GM12878 (cell line): ENCODE results near the gene SNX17.

ENCODE experiments used
- JUNB ChIP-seq: IDR thresholded peaks from 2 replicates; pipeline ENCODE4 v1.6.1; 2016; ENCODE audit warnings: antibody characterized with exemption, mild to moderate bottlenecking
- TF ChIP-seq, protein P1 (sequence below), 3 experiments: IDR thresholded peaks in 2 of 3; conservative IDR thresholded peaks in 1 of 3; 2 replicates each; pipeline ENCODE4 v1.5.1; 2011; ENCODE audit warnings: low read depth in 3 of 3, low read length in 3 of 3, mild to moderate bottlenecking in 3 of 3, control low read depth in 2 of 3, moderate library complexity in 2 of 3, inconsistent platforms in 1 of 3, mixed read lengths in 1 of 3; ENCODE audit not compliant: control insufficient read depth in 2 of 3, insufficient read depth in 1 of 3; ENCODE audit errors: extremely low read depth in 1 of 3
- TF ChIP-seq, protein P2 (sequence below): IDR thresholded peaks from 2 replicates; pipeline ENCODE4 v1.6.1; 2012; ENCODE audit warnings: low read depth, low read length, improper control_type of control experiment
- TF ChIP-seq, protein P3 (sequence below): fragments of 450-650 bp; IDR thresholded peaks from 2 replicates; pipeline ENCODE4 v1.6.1; 2014; ENCODE audit warnings: mild to moderate bottlenecking

DNA sequence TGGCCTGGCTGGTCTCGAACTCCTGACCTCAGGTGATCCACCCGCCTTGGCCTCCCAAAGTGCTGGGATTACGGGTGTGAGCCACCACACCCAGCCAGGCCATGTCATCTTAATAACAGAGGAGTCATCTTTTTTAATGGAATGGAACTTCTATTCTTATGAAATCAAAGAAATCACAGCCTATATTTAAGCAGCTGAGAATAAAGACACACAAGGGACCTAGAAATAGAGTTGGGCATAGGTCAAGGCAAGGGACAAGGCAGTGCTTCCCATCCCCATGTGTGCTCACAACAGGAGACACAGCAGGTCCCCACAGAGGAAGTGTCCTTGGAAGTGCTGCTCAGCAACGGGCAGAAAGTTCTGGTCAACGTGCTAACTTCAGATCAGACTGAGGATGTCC, 3.2 kb downstream of the SNX17 start:
- TF ChIP-seq, protein P1, sequence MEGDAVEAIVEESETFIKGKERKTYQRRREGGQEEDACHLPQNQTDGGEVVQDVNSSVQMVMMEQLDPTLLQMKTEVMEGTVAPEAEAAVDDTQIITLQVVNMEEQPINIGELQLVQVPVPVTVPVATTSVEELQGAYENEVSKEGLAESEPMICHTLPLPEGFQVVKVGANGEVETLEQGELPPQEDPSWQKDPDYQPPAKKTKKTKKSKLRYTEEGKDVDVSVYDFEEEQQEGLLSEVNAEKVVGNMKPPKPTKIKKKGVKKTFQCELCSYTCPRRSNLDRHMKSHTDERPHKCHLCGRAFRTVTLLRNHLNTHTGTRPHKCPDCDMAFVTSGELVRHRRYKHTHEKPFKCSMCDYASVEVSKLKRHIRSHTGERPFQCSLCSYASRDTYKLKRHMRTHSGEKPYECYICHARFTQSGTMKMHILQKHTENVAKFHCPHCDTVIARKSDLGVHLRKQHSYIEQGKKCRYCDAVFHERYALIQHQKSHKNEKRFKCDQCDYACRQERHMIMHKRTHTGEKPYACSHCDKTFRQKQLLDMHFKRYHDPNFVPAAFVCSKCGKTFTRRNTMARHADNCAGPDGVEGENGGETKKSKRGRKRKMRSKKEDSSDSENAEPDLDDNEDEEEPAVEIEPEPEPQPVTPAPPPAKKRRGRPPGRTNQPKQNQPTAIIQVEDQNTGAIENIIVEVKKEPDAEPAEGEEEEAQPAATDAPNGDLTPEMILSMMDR (IDR thresholded peaks at IDR 0.05 in 2 of 3, conservative IDR thresholded peaks at IDR 0.05 in 1 of 3; ENCODE audit: control insufficient read depth in 2 of 3, extremely low read depth in 1 of 3, insufficient read depth in 1 of 3, low read depth in 3 of 3, low read length in 3 of 3), result no peak
- TF ChIP-seq, protein P2, sequence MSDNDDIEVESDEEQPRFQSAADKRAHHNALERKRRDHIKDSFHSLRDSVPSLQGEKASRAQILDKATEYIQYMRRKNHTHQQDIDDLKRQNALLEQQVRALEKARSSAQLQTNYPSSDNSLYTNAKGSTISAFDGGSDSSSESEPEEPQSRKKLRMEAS, result no peak
- TF ChIP-seq JUNB, result no peak
- TF ChIP-seq, protein P3, sequence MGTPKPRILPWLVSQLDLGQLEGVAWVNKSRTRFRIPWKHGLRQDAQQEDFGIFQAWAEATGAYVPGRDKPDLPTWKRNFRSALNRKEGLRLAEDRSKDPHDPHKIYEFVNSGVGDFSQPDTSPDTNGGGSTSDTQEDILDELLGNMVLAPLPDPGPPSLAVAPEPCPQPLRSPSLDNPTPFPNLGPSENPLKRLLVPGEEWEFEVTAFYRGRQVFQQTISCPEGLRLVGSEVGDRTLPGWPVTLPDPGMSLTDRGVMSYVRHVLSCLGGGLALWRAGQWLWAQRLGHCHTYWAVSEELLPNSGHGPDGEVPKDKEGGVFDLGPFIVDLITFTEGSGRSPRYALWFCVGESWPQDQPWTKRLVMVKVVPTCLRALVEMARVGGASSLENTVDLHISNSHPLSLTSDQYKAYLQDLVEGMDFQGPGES, result no peak
